ENCODE results near the gene LYSMD4. TPM values are rescaled to one million over a fixed set of nuclear protein-coding genes. Genes with fewer than 3 reads are reported as not detected.

LYSMD4 gene
- total RNA-seq, 4 donors from 2014 or later = 6.5 to 26.8 (median 13.3) TPM

- Histone ChIP-seq H3K36me3 (no peaks in the 10 kb centered on the region), H3K4me1 (no peaks in the 10 kb centered on the region), H3K27ac (peak overlapping the region; percentile 91 to 97), H3K4me3 (peak overlapping the region; percentile 80 to 98), H3K9me3 (no peaks in the 10 kb centered on the region), H3K27me3 (no peaks in the 10 kb centered on the region)
- no peak for TF ChIP-seq POLR2A (IDR thresholded peaks at IDR 0.05)
- TF ChIP-seq, protein P1, sequence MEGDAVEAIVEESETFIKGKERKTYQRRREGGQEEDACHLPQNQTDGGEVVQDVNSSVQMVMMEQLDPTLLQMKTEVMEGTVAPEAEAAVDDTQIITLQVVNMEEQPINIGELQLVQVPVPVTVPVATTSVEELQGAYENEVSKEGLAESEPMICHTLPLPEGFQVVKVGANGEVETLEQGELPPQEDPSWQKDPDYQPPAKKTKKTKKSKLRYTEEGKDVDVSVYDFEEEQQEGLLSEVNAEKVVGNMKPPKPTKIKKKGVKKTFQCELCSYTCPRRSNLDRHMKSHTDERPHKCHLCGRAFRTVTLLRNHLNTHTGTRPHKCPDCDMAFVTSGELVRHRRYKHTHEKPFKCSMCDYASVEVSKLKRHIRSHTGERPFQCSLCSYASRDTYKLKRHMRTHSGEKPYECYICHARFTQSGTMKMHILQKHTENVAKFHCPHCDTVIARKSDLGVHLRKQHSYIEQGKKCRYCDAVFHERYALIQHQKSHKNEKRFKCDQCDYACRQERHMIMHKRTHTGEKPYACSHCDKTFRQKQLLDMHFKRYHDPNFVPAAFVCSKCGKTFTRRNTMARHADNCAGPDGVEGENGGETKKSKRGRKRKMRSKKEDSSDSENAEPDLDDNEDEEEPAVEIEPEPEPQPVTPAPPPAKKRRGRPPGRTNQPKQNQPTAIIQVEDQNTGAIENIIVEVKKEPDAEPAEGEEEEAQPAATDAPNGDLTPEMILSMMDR (IDR thresholded peaks at IDR 0.05) = no peak
- no peak for DNase-seq
- intact Hi-C loops (cut with DNase I; ENCODE audit: low total_unique reads) = no loop called here
These were observed 1.7 kb downstream of the LYSMD4 start for GRCh38 chr15:99731336-99732123.

- intact Hi-C loops (cut with DNase I; ENCODE audit: low total_unique reads) = no loop called here
- Histone ChIP-seq H3K4me1 (no peaks in the 10 kb centered on the region), H3K9me3 (no peaks in the 10 kb centered on the region), H3K4me3 (no peak overlapping the region), H3K27me3 (no peaks in the 10 kb centered on the region), H3K36me3 (no peaks in the 10 kb centered on the region), H3K27ac (peak overlapping the region; percentile 25 to 28)
- DNase-seq = peak; percentile 47 to 59
- TF ChIP-seq, protein P1 (IDR thresholded peaks at IDR 0.05) = peak; percentile 47 to 59 (median 52)
- no peak for TF ChIP-seq POLR2A (IDR thresholded peaks at IDR 0.05)
These were observed 3.3 kb downstream of the LYSMD4 start for GRCh38 chr15:99729920-99730319.

DNA sequence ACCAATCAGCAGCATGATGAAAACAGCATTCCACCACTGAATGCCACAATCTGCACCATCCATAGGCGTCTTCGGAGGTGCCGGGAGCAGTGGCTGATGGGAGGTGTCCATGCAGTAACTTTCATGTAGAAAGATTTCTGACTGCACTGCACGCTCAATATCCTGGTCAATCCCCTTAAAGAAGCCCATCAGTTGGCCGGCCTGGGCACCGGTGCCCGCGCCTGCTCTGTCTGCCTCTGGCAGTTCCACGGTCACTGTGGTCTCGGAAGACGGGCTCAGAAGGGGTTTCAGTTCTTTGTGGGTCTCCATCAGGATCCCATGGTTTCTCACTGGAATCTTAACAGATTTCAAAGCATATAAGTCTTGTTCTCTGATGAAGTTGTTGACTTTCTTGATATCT, 3.9 kb downstream of the LYSMD4 start:
- H3K27me3 ChIP-seq = no peaks in the 10 kb centered on the region
- no peaks in the 10 kb centered on the region for H3K36me3 ChIP-seq
- no peaks in the 10 kb centered on the region for H3K4me1 ChIP-seq
- no peak overlapping the region for H3K4me3 ChIP-seq
- H3K9me3 ChIP-seq = no peaks in the 10 kb centered on the region
- intact Hi-C loops (cut with DNase I; ENCODE audit: low total_unique reads) = no loop called here
- TF ChIP-seq POLR2A (IDR thresholded peaks at IDR 0.05) = no peak
- TF ChIP-seq, protein P1 (IDR thresholded peaks at IDR 0.05) = no peak
- peak overlapping the region in 1 of 2 donors; percentile 25 for H3K27ac ChIP-seq
- no peak for DNase-seq

DNA sequence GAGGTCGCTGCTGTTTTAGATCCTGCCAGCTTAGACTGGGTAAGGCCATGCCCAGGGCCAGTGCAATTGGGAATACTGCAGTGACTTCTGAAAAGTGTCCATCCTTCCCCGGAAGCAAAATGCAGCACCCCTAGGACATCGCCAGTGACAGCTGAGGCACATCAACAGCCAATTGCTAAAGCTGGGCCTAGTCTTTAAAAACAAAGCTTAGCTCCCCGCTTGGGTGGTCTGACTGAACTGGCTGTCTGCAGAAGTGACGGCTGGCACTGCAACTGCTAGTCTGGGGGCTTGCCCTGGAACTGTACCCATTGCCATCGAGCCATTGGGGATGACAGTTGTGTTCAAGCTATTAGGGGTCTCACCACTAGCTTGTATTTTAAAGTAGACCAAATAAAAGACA, 4.3 kb downstream of the LYSMD4 start:
- Histone ChIP-seq H3K4me1 (no peaks in the 10 kb centered on the region), H3K9me3 (no peaks in the 10 kb centered on the region), H3K4me3 (no peak overlapping the region), H3K27me3 (no peaks in the 10 kb centered on the region), H3K36me3 (no peaks in the 10 kb centered on the region), H3K27ac (peak overlapping the region in 1 of 2 donors; percentile 25)
- DNase-seq = no peak
- TF ChIP-seq POLR2A (IDR thresholded peaks at IDR 0.05) = no peak
- TF ChIP-seq, protein P1 (IDR thresholded peaks at IDR 0.05) = no peak
- intact Hi-C loops (cut with DNase I; ENCODE audit: low total_unique reads) = no loop called here

DNA sequence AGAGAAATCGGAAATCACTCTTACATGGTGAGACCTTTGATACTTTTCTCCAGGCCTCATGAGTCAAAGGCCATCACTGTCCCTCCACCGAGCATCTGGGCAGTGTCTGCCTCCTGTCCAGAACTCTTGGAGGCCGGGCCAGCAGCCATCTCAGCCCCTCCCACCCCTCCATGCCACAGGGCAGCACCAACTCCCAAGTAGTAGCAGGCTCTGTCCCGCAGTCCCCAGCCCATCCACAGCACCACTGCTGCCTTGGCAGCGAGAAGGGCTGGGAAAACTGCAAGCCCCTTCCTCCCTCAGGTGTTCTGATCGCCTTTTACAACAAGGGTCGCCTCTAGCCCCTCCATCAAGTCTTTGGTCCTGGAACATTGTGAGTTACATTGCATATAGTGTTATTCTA, 5.5 kb downstream of the LYSMD4 start:
- Histone ChIP-seq H3K27me3 (no peaks in the 10 kb centered on the region), H3K4me3 (no peak overlapping the region), H3K27ac (no peak overlapping the region), H3K36me3 (no peaks in the 10 kb centered on the region), H3K4me1 (no peaks in the 10 kb centered on the region), H3K9me3 (no peaks in the 10 kb centered on the region)
- DNase-seq = no peak
- TF ChIP-seq, protein P1 (IDR thresholded peaks at IDR 0.05) = no peak
- no peak for TF ChIP-seq POLR2A (IDR thresholded peaks at IDR 0.05)
- intact Hi-C loops (cut with DNase I; ENCODE audit: low total_unique reads) = no loop called here

Measured in uterus (tissue), 4 donors.